Activated CD8-positive, alpha-beta memory T cell treated with anti-CD3 and anti-CD28 coated beads, Interleukin-2, amount 50 U/mL, for 48 hours (primary cell): ENCODE results near the gene URGCP.
"Not testable (repeated sequence)": the region's sequence is repeated elsewhere in the genome, so short reads cannot be mapped to it uniquely, and the experiment has no call there.

Source experiments
- DNase-seq: peaks from one replicate; pipeline ENCODE4 v3.0.0-alpha.2; 2020

Gene URGCP

DNA sequence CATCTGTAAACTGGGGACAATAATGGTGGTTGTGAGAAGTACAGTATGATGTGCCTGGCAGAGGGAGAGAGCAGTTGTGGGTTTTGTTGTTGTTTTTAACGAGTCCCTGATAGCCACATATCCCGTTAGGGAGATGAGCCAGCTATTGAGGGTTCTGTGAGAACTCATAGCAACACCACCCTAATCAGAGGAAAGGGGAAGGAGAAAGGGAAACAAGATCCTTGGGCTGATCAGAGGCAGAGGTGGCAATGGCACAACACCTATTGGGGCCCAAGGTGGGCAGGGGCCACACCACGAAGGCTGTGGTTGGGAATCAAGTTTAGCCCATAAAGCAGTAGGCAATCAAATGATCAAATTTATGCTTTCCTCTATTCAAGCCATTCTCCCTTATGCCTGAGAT, 35.3 kb downstream of the URGCP start:
- DNase-seq = no peak

DNA sequence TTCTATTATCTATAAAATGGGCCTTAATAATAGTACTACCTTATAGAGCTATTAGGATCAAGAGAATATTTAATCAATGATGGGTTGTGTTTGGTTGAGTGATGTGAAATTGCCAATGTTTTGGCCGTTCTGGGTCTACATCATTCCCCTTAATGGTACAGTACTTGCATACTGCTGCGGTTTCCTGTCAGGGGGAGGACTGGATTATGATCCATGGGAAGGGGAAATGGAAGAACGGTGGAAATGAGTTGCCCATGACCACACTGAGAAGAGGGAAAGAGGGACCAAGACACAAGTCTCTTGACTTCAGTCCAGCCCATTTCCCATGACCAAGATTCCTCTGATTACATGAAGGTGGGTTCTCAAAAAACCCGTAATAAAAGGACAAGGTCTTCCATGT, 36.1 kb downstream of the URGCP start:
- no peak for DNase-seq

DNA sequence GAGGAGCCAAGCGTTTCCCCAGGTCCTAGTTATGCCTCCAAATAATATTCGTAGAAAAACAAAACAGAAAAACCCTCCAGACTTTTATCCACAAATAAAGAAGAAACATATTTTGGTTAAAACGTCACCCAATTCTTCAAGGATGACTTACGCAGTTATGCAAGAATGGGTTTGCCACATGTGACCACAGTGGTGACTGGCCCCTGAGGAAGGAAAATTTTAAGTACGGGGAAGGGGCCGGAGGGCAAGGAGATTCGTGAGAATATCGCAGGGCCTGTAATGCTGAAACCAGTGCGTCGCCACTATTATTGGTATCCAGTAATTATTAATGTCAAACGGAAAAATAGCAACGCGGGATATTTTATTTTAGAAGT, 36.5 kb downstream of the URGCP start:
- no peak for DNase-seq

DNA sequence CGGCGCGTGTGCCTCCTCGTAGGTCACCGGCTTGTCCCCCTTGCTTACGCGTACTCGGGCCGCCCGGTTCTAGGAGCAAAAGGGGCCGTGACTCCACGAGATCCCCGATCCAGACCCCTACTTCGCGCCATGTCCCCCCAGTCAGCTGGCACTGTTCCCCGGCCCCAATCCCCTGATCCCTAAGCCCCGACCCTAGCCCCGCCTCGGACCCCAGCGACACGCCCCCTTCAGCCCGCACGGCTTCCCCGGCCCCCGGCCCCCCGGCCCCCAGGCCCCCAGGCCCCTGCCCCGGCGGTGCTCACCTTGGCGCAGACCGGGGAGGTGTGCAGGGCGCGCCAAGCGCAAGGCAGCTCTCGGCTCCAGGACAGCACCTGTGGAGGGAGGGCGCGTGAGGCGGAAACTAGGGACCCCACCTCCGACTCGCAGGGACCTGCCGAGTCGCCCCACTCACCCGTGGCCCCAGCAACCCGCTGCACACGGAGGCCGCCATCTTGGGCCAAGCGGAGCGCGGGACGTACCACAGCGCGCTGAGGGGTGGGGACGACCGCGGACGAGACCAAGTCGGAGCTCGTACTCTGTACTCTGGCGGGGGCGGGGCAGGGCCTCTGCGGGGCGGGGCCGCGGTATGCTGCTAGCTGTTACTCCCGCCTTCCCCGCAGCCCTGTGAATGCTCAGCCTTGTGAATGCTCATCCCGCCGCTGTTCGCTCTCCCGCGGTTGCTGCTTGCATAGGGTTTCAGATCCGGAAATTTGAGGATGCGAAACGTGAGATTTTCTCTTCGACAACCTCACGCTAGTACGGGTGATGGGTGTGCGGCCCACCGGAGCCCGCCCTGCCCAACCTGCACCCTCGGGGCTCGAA, 37.2 kb downstream of the URGCP start, which contains the start of gene MRPS24:
Gene MRPS24, minus strand, starts transcription at position 512 of the 861 bp plus-strand sequence. Its CDS starts 22 bp downstream, at position 490.
- peak; percentile 97 for DNase-seq

DNA sequence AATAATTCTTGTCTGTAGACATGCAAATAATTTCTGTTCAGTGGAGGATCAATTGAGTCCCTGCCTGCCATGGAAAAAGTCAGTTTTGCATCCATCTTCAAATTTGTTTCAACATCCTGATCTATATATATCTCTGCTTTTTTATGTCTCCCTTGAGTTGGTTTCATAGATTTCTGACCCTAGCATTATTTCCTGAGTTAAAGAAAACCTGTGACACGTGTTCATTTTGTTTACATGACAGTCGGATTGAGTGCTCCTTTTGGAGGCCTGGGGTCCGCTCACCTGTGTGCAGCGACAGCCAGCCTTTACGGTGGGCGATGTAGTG, 37.8 kb downstream of the URGCP start:
- DNase-seq = no peak

DNA sequence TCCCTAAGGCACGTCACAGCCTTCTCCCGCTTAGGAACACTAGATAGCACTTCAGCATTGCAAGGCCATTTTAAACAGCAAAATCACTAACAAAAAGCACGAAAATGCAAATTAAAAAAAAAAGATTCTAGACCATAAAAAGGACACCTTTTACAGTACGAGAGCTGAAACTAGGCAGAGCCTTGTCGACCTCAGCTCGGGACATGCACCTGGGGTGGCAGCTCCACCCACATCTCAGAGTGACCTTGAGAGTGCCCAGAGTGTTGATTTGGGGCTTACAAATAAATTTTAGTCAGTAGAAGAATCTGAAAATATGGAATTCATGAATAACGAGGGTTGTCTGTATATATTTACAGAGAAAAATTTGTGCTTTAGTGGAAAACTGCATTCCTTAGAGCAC, 38.2 kb downstream of the URGCP start:
- DNase-seq = no peak

DNA sequence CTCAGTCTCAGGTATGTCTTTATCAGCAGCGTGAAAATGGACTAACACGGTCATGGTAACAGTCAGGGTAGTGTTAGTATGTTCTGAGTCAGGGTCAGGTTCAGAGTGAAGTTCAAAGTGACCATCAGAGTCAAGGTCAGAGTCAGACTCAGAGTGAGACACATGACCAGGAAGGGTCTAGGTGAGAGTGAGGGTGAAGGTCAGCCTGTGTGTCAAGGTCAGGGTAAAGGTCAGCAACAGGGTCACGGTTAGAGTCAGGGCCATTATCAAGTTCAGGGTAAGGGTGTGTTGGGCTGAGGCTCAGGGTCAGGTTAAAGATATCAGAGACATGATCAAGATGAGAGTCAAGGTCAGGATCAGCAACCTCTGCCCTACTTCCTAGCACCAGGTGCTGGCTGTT, 41.1 kb downstream of the URGCP start:
- DNase-seq = no peak

DNA sequence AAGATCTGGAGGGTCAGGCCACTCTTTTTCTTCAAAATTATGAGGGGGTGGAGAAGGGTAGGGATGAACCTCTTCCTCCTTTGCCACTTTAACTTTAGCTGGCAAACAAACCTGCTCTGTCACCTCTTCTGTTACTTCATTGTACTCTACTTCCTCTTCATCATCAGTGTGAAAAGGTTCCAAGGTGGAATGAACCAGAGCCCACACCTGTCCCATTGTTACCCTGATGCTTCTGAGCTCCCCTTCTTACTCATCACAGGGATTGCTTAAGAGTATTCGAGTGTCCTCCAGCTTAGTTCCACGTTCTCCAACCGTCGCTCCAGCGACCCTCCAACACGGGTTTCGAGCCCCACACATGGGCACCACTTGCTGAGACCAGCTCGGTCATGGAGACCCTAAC, 42.3 kb downstream of the URGCP start:
- no peak for DNase-seq

DNA sequence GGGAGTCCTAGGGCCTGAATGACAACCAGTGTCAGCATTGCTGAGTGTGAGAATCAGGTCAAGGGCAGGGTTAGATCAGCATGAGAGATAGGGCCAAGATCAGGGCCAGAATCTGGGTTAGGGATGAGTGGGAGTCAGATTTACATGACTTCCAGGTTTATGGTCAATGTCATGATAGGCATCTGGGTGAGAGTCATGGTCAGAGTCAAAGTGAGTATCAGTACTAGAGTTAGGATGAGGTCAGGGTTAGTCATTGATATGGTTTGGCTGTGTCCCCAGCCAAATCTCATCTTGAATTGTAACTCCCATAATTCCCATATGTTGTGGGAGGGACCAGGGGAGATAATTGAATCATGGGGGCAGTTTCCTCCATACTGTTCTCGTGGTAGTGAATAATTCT, 49.4 kb downstream of the URGCP start:
- DNase-seq = no peak

DNA sequence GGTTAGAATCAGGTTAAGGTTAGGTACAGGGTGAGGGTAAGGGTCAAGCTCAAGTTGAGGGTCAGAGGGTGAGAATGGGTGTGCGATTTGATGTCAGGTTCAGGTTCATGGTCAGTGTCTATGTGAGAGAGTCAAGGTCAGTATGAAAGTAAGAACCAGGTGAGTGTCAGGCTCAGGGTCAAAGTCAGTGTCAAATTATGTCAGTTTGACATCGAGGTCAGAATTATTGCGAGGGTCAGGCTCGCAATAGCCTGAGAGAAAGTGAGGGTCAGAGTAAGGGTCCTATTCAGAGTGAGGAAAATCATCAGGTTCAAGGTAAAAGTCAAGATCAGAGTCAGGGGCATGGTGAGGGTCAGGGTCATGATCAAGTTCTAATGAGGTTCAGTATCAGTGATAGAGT, 50.1 kb downstream of the URGCP start:
- no peak for DNase-seq

DNA sequence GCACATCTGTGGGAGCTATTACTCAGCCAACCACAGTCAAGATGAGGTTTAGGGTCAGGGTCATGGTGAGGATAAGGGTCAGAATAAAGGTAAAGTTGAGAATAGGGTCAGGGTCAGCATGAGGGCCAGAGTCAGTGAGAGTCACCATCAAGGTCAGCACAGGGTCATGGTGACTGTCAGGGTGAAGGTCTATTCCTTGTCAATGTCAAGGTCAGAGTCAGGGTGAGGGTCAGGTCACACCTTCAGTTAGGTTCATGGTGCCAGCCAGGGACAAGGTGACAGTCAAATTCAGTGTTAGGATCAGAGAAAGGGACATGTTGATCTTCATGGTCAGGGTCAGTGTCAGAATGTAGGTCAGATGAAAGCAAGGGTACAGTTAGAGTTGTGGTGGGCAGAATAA, 51.2 kb downstream of the URGCP start:
- no peak for DNase-seq

DNA sequence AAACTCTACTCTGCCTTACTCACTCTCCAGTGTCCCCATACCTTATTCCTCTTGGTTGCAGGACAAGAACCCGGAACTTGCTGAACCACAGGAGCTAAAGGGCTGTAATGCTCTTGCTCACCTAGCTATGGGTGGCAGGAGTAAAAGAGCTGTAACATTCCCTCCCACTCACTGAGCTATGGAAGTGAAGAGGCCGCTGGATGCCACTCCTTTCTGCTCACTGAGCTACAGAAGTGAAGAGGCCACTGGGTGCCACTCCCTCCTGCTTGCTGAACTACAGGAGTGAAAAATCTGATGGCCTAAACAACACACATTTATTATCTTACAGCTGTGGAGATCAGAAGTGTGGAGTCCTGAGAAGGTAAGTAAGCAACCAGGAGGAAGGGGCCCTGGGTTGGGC, 54.6 kb downstream of the URGCP start:
- DNase-seq = no peak

DNA sequence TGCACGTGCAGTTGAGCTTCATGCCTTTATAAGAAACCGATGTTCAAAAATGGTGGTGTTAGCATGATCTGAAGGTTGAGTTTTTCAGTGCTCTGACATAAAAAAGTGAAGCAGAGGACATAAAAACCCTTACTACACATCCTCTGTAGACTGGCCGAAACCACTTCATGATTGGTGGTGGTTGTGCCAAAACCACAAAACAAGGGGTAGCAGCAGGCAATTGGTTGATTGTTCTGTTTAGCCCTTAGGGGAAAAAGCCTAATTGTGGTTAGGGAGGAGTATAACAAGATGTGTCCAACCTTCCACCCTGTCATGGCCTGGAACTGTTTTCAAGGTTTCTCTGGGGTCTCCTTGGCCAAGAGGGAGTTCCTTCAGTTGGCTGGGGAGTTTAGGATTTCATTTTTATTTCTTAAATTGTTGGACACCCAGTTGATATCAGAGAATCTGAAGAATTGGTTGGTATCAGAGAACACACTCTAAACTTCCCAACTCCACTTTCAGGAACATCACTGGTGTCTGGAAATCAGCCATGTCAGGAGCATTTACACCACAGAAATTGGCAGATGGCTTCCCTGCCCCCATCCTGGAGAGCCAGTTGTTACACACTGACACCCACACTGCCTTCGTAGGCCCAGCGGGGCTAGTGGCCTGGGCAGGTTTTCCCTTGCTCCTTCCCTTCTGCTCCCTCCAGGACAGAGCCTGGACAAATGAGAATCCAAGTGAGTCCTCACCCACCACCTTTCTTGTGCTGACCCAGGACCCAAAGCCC, 55.9 kb downstream of the URGCP start:
- no peak for DNase-seq

DNA sequence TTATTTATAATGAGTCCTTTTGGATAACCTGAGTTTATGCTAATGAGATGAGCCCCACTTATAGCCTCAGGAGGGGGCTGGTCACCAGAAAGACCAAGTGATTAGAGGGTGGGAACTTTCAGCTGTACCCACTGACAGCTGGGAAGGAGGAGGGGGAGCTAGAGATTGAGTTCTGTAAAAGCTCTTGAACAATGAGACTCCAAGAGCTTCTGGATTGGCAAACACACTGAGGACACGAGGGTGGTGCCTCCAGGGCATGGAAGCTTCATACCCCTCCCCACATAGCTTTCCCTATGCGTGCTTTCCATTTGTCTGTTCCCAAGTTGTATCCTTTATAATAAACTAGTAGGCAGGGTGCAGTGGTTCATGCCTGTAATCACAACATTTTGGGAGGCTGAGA, 57.3 kb downstream of the URGCP start:
- no peak for DNase-seq

DNA sequence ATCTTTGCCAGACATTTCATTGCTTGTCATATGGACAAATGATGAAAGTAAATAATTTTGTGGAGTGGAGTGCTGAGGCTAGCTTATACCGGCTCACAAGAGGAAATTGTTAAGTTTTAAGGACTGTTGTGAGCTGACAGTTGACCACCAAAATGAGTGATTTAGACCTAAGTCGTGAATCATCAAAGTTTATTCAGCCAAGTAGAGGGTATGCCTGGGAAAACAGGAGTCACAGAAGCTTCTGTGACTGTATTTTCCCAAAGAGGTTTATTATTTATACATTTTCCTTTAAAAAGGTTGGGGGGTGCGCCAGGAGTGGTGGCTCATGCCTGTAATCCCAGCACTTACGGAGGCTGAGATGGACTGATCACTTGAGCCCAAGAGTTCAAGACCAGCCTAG, 58.9 kb downstream of the URGCP start:
- DNase-seq = no peak

DNA sequence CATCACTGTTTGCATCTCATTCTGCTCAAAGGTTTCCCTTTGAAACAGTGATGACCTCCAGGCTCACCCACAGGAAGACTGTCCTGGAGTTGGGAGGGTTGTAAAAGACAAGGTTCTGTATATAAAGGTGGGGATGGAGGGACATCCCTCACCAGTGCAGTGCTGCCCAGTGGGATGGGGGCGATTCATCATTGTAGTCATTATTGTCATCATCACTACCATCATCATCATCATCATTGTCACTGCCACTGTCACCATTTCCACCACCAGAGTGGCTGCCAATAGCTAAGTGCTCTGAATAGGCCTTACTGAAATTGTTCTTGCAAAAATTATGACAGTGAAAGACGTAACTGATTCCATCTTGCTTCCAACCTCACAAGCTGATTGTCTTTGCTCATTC, 61.7 kb downstream of the URGCP start:
- DNase-seq = no peak

DNA sequence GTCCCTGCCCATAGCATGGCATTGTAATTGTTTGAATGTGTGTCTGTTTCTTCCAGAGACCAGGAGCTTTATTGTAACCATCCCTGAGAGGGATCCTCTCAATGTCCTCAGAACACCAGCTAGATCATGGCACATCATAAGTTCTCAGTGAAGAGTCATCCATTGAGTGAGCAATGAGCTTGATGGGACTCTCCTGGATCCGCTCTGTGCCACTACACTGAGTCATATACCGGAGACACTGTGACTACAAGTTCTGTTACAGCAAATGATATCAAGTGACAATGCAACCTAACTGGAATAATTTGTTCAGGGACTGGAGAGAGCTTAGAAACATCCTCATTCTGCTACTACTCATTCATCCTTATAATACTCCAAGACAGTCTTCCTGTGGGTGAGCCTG, 62.1 kb downstream of the URGCP start:
- no peak for DNase-seq

DNA sequence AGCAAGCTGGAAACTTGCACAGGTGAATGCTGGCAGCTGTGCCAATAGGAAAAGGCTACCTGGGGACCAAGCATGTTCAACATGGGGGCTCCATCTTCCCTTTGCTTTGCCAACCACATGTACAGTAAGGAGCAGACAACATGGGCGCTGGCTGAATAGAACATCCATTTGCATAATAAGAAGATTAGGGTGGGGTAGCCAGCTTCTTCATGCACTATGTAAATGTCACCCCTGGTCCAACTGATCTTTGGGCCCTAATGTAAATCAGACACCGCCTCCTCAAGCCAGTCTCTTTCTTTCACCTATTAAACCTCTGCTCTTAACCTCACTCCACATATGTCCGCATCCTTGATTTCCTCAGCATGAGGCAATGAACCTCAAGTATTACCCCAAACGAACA, 63.1 kb downstream of the URGCP start:
- no peak for DNase-seq

DNA sequence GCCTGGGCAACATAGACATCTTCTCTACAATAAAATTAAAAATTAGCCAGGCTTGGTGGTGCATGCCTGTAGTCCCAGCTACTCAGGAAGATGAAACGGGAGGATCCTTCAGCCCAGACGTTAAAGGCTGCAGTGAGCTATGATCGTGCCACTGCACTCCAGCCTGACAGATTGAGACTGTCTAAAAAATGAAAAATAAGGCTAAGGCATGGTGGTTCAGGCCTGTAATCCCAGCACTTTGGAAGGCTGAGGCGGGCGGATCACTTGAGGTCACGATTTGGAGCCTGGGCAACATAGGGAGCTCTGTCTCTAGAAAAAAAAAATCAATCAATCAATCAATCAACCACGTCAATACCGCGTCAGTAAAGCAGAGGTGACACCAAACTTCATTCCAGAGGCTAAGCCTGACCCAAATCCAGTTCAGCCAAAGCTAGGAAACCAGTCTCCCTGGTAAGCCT, 68.2 kb downstream of the URGCP start:
- DNase-seq = no peak

DNA sequence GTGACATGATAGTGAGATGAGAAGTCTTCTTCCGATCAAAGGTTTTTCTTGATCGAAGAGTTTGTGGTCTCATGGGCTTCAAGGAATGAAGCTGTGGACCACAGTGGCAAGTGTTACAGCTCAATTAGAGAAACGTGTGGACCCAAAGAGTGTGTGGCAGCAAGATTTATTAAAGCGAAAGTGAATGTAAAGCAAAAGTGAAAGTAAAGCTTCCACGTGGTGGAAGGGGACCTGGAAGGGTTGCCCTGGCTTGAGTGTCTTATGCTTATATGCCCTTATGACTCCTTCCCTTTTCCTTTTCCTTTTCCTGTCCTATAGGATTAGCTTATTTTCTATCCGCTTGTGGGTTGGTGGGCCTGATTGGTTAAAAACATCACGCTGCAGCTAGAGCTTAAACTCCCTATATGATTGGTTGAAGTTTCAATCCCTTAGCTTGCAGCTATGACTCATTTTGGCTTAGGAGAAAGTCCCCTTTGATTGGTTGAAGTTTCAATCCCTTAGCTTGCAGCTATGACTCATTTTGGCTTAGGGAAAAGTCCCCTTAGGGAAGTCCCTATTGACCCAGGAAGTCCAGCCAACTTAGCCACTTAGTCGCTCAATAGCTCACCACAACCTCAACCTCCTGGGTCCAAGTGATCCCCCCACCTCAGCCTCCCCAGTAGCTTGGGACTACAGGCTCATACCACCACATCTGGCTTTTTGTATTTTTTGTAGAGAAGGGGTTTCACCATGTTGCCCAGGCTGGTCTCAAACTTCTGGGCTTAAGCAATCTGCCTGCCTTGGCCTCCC, 71.7 kb downstream of the URGCP start:
- no peak for DNase-seq

DNA sequence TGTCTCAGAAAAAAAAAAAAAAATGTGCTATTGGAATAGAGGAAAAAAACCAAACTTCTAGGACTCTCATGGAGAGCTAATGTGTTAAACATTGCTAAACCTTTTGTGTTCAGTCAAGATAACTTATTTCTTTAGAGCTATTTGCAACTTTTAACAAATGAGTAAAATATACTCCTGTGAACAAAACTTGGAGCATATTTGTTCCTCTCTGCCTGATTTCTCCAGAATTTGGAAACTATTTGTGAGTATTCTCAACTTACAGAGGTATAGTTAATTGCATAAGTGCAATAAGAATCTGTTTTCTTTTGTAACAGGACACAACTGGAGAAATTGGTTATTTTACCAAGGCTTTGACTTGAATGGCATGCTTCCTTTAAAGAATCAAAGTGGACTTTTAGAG, 75.5 kb downstream of the URGCP start:
- not testable (repeated sequence) for DNase-seq
